ENCODE results near the gene PRDM16.

The PRDM16 gene

GRCh38 chr1:3244025-3244926, 175.3 kb downstream of the PRDM16 start:
- DNase-seq (ENCODE audit: low spot score): no peak

- no peak for DNase-seq (ENCODE audit: low spot score)
These were observed 175.9 kb downstream of the PRDM16 start for GRCh38 chr1:3244927-3245315.

GRCh38 chr1:3245344-3245743, 176.3 kb downstream of the PRDM16 start:
- no peak for DNase-seq (ENCODE audit: low spot score)

- no peak for DNase-seq (ENCODE audit: low spot score)
These were observed 176.8 kb downstream of the PRDM16 start for GRCh38 chr1:3245768-3246167.

GRCh38 chr1:3246251-3246650, 177.2 kb downstream of the PRDM16 start:
- no peak for DNase-seq (ENCODE audit: low spot score)

- DNase-seq (ENCODE audit: low spot score): peak; percentile 64
These were observed 178.6 kb downstream of the PRDM16 start for GRCh38 chr1:3247521-3248121.

GRCh38 chr1:3248155-3249141, 179.4 kb downstream of the PRDM16 start:
- DNase-seq (ENCODE audit: low spot score): peak; percentile 61

- peak; percentile 66 for DNase-seq (ENCODE audit: low spot score)
These were observed 180.2 kb downstream of the PRDM16 start for GRCh38 chr1:3249231-3249630.

- peak; percentile 80 for DNase-seq (ENCODE audit: low spot score)
These were observed 180.9 kb downstream of the PRDM16 start for GRCh38 chr1:3249631-3250501.

- DNase-seq (ENCODE audit: low spot score): no peak
These were observed 181.6 kb downstream of the PRDM16 start for GRCh38 chr1:3250624-3251023.

- no peak for DNase-seq (ENCODE audit: low spot score)
These were observed 182.2 kb downstream of the PRDM16 start for GRCh38 chr1:3251099-3251806.

- DNase-seq (ENCODE audit: low spot score): no peak
These were observed 182.9 kb downstream of the PRDM16 start for GRCh38 chr1:3251807-3252428.

- DNase-seq (ENCODE audit: low spot score): no peak
These were observed 186.7 kb downstream of the PRDM16 start for GRCh38 chr1:3255680-3256079.

- DNase-seq (ENCODE audit: low spot score): no peak
These were observed 188.8 kb downstream of the PRDM16 start for GRCh38 chr1:3257788-3258187.

GRCh38 chr1:3258386-3259003, 189.5 kb downstream of the PRDM16 start:
- no peak for DNase-seq (ENCODE audit: low spot score)

- DNase-seq (ENCODE audit: low spot score): no peak
These were observed 190.0 kb downstream of the PRDM16 start for GRCh38 chr1:3259020-3259419.

GRCh38 chr1:3261007-3261968, 192.3 kb downstream of the PRDM16 start:
- DNase-seq (ENCODE audit: low spot score): no peak

- no peak for DNase-seq (ENCODE audit: low spot score)
These were observed 193.1 kb downstream of the PRDM16 start for GRCh38 chr1:3261969-3262579.

Measured in ecto neural progenitor cell (in vitro differentiated cells).